Activated naive CD4-positive, alpha-beta T cell treated with anti-CD3 and anti-CD28 coated beads, Interleukin-2, amount 50 U/mL, for 72 hours (primary cell): Measurements from ENCODE around the gene ENTPD3. TPM values are rescaled to one million over a fixed set of nuclear protein-coding genes. Genes with fewer than 3 reads are reported as not detected.
"Not testable (repeated sequence)": the region's sequence is repeated elsewhere in the genome, so short reads cannot be mapped to it uniquely, and the experiment has no call there.

Experiments
- ATAC-seq, 2 donors: fragments of 150-1000 bp; cut with Tn5 transposase; 2 replicates each; pipeline ENCODE4 v1.10.0; 2021; ENCODE audit warnings: mild to moderate bottlenecking in 2 of 2, moderate library complexity in 2 of 2
- DNase-seq, 2 donors: peaks; one replicate each; pipeline ENCODE4 v3.0.0; 2021 to 2022; ENCODE audit warnings: low spot score in 2 of 2
- H3K27ac Mint-ChIP-seq, 2 donors: one replicate each; pipeline ENCODE4 v1.8.0; 2022; ENCODE audit warnings: mild to moderate bottlenecking in 2 of 2, mixed read lengths in 2 of 2
- H3K36me3 Mint-ChIP-seq, 2 donors: one replicate each; pipeline ENCODE4 v1.8.0; 2022; ENCODE audit warnings: mixed read lengths in 2 of 2
- H3K9me3 Mint-ChIP-seq, 2 donors: one replicate each; pipeline ENCODE4 v1.8.0; 2022; ENCODE audit warnings: mixed read lengths in 2 of 2
- total RNA-seq, 2 donors: library from RNA; stranded (reverse); gene quantifications; one replicate each; pipeline ENCODE4 v1.2.3, GENCODE V29; 2022

Gene ENTPD3
- total RNA-seq, 2 donors from 2014 or later, result not detected

DNA sequence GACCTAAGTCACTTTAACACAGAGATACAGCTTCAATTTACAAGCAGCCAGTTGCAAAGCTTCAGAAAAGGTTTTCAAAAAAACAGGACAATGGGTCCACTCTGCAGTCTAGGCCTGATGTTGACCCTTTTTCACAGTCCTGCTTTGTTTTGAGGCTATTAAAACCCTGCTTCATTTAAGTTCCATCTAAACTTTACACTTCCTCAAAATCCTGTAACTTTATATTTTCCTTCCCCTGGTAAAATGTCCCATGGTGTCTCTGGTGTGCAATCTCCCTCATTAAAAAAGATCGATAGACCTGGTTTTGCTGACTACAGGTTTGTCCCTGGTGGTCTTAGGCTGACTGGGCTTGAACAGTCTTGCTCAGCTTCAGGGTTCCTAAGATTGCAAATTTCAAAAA, 65.1 kb downstream of the ENTPD3 start:
- Mint-ChIP-seq H3K9me3 (no peaks in the 10 kb centered on the region), H3K27ac (peak overlapping the region in 1 of 2 donors; percentile 89), H3K36me3 (peaks cover 5 to 24% of the 10 kb centered on the region in 2 donors)
- no peak for DNase-seq
- ATAC-seq, result no peak

DNA sequence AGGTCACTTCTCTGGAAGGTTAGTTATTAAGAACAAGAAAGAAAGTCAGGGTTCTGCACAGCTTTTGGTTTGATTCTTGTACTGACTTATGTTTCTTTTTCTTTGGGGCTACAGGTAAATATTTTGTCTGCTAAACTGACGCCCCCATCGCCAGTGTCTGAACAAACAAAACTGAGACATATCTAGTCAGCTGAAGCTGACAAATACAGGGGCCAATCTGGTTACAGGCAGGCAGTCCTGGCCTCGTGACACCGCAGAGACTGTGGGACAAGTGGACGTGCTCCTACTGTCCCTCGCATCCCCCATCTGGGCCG, 65.5 kb downstream of the ENTPD3 start:
- ATAC-seq, result no peak
- no peaks in the 10 kb centered on the region for H3K9me3 Mint-ChIP-seq
- peak overlapping the region; percentile 89 to 99 for H3K27ac Mint-ChIP-seq
- DNase-seq, result no peak
- H3K36me3 Mint-ChIP-seq, result peaks cover 6 to 27% of the 10 kb centered on the region in 2 donors

- Mint-ChIP-seq H3K9me3 (no peaks in the 10 kb centered on the region), H3K27ac (peak overlapping the region; percentile 89 to 99), H3K36me3 (peaks cover 12 to 33% of the 10 kb centered on the region in 2 donors)
- DNase-seq (peak; percentile 89 to 97), ATAC-seq (peak; percentile 93 to 94)
Measured at GRCh38 chr3:40452876-40453730, 66.1 kb downstream of the ENTPD3 start.

GRCh38 chr3:40453933-40454332, 66.9 kb downstream of the ENTPD3 start:
- Mint-ChIP-seq H3K36me3 (peaks cover 20 to 41% of the 10 kb centered on the region in 2 donors), H3K9me3 (no peaks in the 10 kb centered on the region), H3K27ac (peak overlapping the region in 1 of 2 donors; percentile 89)
- DNase-seq, result no peak
- ATAC-seq, result no peak

DNA sequence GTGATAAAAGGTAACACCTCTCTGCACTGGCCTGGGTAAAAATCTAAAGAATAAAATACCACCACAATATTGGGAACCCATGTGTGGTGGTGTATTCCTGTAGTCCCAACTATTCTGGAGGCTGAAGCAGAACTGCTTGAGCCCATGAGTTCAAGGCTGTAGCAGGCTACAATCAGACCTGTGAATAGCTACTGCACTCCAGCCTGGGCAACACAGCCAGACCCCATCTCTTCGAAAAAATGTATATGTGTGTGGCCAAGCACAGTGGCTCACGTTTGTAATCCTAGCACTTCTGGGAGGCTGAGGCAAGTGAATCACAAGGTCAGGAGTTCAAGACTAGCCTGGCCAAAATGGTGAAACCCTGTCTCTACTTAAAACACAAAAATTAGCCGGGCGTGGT, 68.3 kb downstream of the ENTPD3 start:
- H3K27ac Mint-ChIP-seq, result peak overlapping the region in 1 of 2 donors; percentile 87
- DNase-seq, result no peak
- H3K9me3 Mint-ChIP-seq, result no peaks in the 10 kb centered on the region
- ATAC-seq, result no peak
- H3K36me3 Mint-ChIP-seq, result peaks cover 29 to 39% of the 10 kb centered on the region in 2 donors

GRCh38 chr3:40456279-40456939, 69.4 kb downstream of the ENTPD3 start:
- Mint-ChIP-seq H3K27ac (peak overlapping the region; percentile 58 to 87), H3K9me3 (no peaks in the 10 kb centered on the region), H3K36me3 (peaks cover 36 to 37% of the 10 kb centered on the region in 2 donors)
- ATAC-seq (no peak), DNase-seq (no peak)

DNA sequence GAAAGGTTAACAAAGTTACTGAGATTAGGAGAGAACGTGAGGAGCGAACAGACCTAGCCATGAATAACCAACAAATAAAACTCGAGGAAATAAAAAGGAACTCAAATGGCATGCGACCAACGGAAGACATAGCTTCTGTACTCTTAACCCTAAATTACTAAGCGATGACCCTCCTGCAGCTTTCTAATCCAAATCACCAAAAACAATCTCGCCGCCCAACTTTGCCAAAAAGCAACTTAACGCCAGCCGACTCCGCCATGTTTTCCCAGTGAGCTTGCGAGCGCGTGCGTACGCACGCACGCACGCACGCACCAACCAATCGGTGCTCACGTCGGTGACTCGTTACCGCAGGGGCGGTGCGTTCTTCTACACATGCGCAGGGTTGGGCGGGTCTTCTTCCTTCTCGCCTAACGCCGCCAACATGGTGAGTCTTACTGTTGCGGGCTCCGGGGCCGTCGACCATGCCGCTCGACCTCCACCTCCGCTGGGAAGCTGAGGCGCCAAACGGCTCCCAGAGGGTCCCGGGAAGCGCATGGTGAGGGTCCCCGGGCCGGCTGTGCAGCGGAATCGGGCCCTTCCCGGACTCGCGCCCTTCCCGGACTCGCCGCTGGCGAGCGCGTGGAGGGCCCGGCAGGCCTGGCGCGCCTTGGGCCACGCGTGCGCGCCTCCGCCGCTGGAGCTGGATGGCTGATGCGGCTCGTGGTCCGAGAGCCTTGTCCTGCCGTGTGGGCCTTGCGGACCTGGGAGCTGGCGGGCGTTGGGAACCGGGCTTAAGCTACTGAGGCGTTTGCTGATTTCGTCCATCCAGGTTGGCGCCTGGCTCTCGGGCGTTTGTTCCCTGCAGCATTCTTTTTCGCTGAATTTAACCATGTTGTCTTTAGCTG, 70.2 kb downstream of the ENTPD3 start, which contains the start of gene RPL14:
Gene RPL14, plus strand, starts transcription at position 400 of the 884 bp plus-strand sequence. Its CDS starts 133 bp downstream, at position 533.
- H3K27ac Mint-ChIP-seq, result peak within 1 kb of the TSS; percentile 87 to 97
- H3K36me3 Mint-ChIP-seq, result peaks cover 37 to 44% of the 10 kb centered on the region in 2 donors
- peak; percentile 75 to 78 for ATAC-seq
- H3K9me3 Mint-ChIP-seq, result no peaks in the 10 kb centered on the region
- DNase-seq, result peak; percentile 89 to 92

DNA sequence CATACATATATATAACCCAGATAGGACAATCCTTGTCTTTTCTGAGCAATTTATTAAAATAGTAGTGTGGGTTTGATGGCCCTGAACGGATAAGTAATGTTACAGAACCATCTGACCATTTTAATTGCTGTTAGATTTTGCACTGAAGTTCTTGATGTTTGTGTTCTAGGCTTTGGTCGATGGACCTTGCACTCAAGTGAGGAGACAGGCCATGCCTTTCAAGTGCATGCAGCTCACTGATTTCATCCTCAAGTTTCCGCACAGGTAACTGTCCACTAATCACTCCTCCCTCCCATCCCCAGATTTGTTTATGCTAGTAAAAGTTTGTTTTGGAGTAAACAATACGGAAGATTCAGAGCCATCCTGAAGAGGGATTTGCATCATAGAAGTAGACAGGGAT, 71.5 kb downstream of the ENTPD3 start:
- H3K9me3 Mint-ChIP-seq, result no peaks in the 10 kb centered on the region
- peaks cover 31 to 47% of the 10 kb centered on the region in 2 donors for H3K36me3 Mint-ChIP-seq
- H3K27ac Mint-ChIP-seq, result peak overlapping the region; percentile 87 to 97
- DNase-seq, result no peak
- ATAC-seq, result no peak

DNA sequence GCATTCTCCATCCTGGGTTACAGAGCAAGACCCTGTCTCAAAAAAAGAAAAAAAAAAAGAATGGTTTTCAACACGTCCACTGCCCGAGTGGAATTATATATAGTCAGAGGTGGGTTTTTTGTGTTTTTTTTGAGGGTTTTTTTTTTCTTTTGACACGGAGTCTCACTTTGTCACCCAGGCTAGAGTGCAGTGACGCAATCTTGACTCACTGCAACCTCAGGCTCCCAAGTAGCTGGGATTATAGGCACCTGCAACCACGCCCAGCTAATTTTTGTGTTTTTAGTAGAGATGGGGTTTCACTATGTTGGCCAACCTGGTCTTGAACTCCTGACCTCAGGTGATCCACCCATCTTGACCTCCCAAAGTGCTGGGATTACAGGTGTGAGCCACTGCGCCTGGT, 73.5 kb downstream of the ENTPD3 start:
- Mint-ChIP-seq H3K27ac (peak overlapping the region in 1 of 2 donors; percentile 77), H3K36me3 (peaks cover 31 to 60% of the 10 kb centered on the region in 2 donors)
- not testable (repeated sequence) for H3K9me3 Mint-ChIP-seq, DNase-seq, ATAC-seq

GRCh38 chr3:40461161-40461560, 74.2 kb downstream of the ENTPD3 start:
- ATAC-seq (no peak), DNase-seq (no peak)
- Mint-ChIP-seq H3K36me3 (peaks cover 26 to 60% of the 10 kb centered on the region in 2 donors), H3K27ac (peak overlapping the region in 1 of 2 donors; percentile 62), H3K9me3 (no peaks in the 10 kb centered on the region)

- ATAC-seq, H3K27ac Mint-ChIP-seq, DNase-seq, H3K9me3 Mint-ChIP-seq: not testable (repeated sequence)
- peaks cover 15 to 56% of the 10 kb centered on the region in 2 donors for H3K36me3 Mint-ChIP-seq
Measured at GRCh38 chr3:40462838-40463237, 75.9 kb downstream of the ENTPD3 start.

- H3K27ac Mint-ChIP-seq, result peak overlapping the region in 1 of 2 donors; percentile 29
Measured at GRCh38 chr3:40463579-40463978, 76.6 kb downstream of the ENTPD3 start.

DNA sequence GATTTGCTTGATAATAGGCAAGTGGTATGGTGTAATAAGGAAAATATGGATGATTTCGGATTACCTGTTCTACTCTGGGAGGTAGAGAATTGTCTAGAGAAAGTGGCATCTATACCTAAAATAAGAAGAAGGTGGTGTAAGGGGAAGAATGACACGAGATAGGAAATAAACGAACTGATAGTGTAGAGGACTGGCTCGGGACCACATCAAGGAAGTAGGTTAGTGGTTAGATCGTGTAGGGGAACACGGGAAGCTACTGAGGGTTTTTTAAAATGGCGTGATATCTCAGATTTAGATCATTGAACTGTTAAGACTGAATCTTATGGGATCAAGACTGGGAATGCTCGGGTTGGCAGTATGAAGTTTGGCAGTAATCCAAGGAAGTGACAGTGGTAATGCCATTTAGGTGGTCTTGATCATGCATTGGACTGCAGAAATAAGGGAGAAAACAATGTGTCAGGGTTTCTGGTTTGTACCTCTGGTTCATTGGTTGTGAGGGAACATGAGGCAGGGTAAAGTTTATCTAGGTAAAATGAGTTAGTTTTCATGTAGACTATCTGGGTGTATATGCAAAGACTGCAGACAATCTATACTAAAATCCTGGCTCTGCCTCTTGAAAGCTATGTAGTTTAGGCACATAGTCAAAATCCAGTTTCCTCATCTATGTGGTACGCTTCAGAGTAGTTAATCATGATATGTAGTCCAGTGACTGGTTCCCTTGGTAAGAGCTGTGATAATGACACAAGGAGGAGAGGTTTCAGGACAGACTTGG, 77.5 kb downstream of the ENTPD3 start:
- DNase-seq, result no peak
- ATAC-seq, result peak; percentile 51 to 76

More at GRCh38 chr3:40463579-40463978, 76.6 kb downstream of the ENTPD3 start:
- ATAC-seq (no peak), DNase-seq (no peak)
- Mint-ChIP-seq H3K9me3 (no peaks in the 10 kb centered on the region), H3K36me3 (peaks cover 8 to 48% of the 10 kb centered on the region in 2 donors)

GRCh38 chr3:40465111-40465407, 78.1 kb downstream of the ENTPD3 start:
- no peak for DNase-seq
- Mint-ChIP-seq H3K9me3 (no peaks in the 10 kb centered on the region), H3K36me3 (peaks cover 0 to 39% of the 10 kb centered on the region in 2 donors), H3K27ac (peak overlapping the region; percentile 34 to 73)
- no peak for ATAC-seq

More for the DNA sequence above, 77.5 kb downstream of the ENTPD3 start:
- Mint-ChIP-seq H3K36me3 (peaks cover 0 to 40% of the 10 kb centered on the region in 2 donors), H3K27ac (peak overlapping the region; percentile 34 to 73), H3K9me3 (no peaks in the 10 kb centered on the region)

- DNase-seq (no peak), ATAC-seq (no peak)
- no peaks in the 10 kb centered on the region for H3K9me3 Mint-ChIP-seq
- peaks cover 0 to 35% of the 10 kb centered on the region in 2 donors for H3K36me3 Mint-ChIP-seq
- peak overlapping the region; percentile 34 to 56 for H3K27ac Mint-ChIP-seq
Measured at GRCh38 chr3:40465456-40465855, 78.5 kb downstream of the ENTPD3 start.

DNA sequence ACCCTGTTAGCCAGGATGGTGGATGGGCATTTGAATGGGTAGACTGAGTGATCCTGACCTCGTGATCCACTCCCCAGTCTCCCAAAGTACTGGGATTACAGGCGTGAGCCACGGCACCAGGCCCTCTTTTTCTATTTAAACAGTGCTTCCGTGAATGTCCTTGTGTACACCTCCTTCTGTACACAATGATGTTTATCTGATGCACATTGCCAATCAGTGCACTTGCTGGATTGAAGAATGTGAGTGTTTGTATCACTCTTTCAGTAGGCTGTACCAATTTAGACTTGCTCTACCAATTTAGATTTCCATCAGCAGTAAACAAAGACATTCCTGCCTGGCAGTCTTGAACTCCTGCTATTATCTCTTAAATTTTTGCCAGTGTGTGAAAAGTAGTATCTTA, 81.0 kb downstream of the ENTPD3 start:
- peaks cover 0 to 17% of the 10 kb centered on the region in 2 donors for H3K36me3 Mint-ChIP-seq
- no peaks in the 10 kb centered on the region for H3K9me3 Mint-ChIP-seq
- DNase-seq, result no peak
- no peak overlapping the region for H3K27ac Mint-ChIP-seq
- ATAC-seq, result peak in 1 of 2 donors; percentile 3
